SK-N-SH treated with all-trans-retinoic acid at 6 μM for 48 hours (cell line): ENCODE data around the gene SLC34A3.

Experiments
- ARNTL ChIP-seq: fragments of 450-650 bp; formaldehyde crosslinking; IDR thresholded peaks from 2 replicates; pipeline ENCODE4 v1.5.0; 2020; ENCODE audit warnings: low read depth, mild to moderate bottlenecking, moderate library complexity, borderline replicate concordance
- BACH2 ChIP-seq: fragments of 250-450 bp; sonication (Bioruptor Pico); IDR thresholded peaks from 2 replicates; pipeline ENCODE4 v1.9.0; 2021; ENCODE audit warnings: mild to moderate bottlenecking, borderline replicate concordance
- CSDC2 ChIP-seq: fragments of 250-450 bp; sonication (Bioruptor Pico); IDR thresholded peaks from 2 replicates; pipeline ENCODE4 v1.5.0; 2020; ENCODE audit warnings: mild to moderate bottlenecking, moderate library complexity
- ESRRG ChIP-seq: fragments of 250-450 bp; sonication (Bioruptor Pico); IDR thresholded peaks from 2 replicates; pipeline ENCODE4 v1.6.1; 2021; ENCODE audit warnings: mild to moderate bottlenecking
- ISL1 ChIP-seq: fragments of 250-450 bp; sonication (Bioruptor Pico); IDR thresholded peaks from 2 replicates; pipeline ENCODE4 v2.1.2; 2022; ENCODE audit warnings: mild to moderate bottlenecking, moderate library complexity
- PPARA ChIP-seq: fragments of 250-450 bp; sonication (Bioruptor Pico); IDR thresholded peaks from 2 replicates; pipeline ENCODE4 v1.5.0; 2020; ENCODE audit warnings: mild to moderate bottlenecking, borderline replicate concordance
- RARB ChIP-seq: fragments of 250-450 bp; sonication (Bioruptor Pico); IDR thresholded peaks from 2 replicates; pipeline ENCODE4 v1.8.0; 2021; ENCODE audit warnings: mild to moderate bottlenecking, moderate library complexity
- ZFP3 ChIP-seq: fragments of 250-450 bp; sonication (Bioruptor Pico); IDR thresholded peaks from 2 replicates; pipeline ENCODE4 v1.5.0; 2020; ENCODE audit warnings: mild to moderate bottlenecking, moderate library complexity
- ZFP30 ChIP-seq: fragments of 450-650 bp; formaldehyde crosslinking; IDR thresholded peaks from 2 replicates; pipeline ENCODE4 v1.5.0; 2022; ENCODE audit warnings: mild to moderate bottlenecking, moderate library complexity
- ZNF565 ChIP-seq: fragments of 450-650 bp; formaldehyde crosslinking; conservative IDR thresholded peaks from 2 replicates; pipeline ENCODE4 v1.5.0; 2020; ENCODE audit warnings: low read depth, mild to moderate bottlenecking, moderate library complexity
- ZNF70 ChIP-seq: fragments of 450-650 bp; formaldehyde crosslinking; IDR thresholded peaks from 2 replicates; pipeline ENCODE4 v1.5.0; 2020; ENCODE audit warnings: mild to moderate bottlenecking, moderate library complexity
- TF ChIP-seq, protein P1 (sequence below): fragments of 250-450 bp; sonication (Bioruptor Pico); IDR thresholded peaks from 2 replicates; pipeline ENCODE4 v1.8.0; 2020; ENCODE audit warnings: mild to moderate bottlenecking, moderate library complexity, borderline replicate concordance
- TF ChIP-seq, protein P2 (sequence below): fragments of 250-450 bp; sonication (Bioruptor Pico); IDR thresholded peaks from 2 replicates; pipeline ENCODE4 v1.5.1; 2020; ENCODE audit warnings: low read depth, mild to moderate bottlenecking, moderate library complexity
- TF ChIP-seq, protein P3 (sequence below): fragments of 250-450 bp; sonication (Bioruptor Pico); IDR thresholded peaks from 2 replicates; pipeline ENCODE4 v1.5.0; 2020; ENCODE audit warnings: mild to moderate bottlenecking, moderate library complexity

DNA sequence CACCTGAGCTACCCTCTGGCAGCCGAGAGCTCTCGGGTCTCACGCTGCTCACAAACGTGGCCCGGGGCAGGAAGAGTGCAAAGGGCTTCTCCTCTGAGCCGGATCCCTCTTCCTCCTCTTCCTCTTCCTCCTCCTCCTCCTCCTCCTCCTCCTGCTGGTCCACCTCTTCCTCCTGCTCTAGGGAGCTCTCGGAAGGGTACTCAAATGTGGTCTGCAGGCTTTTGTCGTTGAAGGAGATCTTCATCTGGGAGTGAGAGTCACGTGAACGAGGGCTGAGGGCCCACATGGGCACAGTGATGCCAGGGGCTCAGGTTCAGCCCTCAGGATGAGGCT, 38.3 kb upstream of the SLC34A3 start:
- TF ChIP-seq ISL1 (CRISPR knock-in tag) (no peak), ZNF565 (CRISPR knock-in tag) (no peak), ZFP30 (no peak), ARNTL (CRISPR knock-in tag) (no peak), ZFP3 (CRISPR knock-in tag) (no peak), CSDC2 (CRISPR knock-in tag) (no peak), BACH2 (CRISPR knock-in tag) (no peak), ZNF70 (CRISPR knock-in tag) (no peak), ESRRG (CRISPR knock-in tag) (no peak), PPARA (CRISPR knock-in tag) (no peak), RARB (no peak)
- TF ChIP-seq, protein P1, sequence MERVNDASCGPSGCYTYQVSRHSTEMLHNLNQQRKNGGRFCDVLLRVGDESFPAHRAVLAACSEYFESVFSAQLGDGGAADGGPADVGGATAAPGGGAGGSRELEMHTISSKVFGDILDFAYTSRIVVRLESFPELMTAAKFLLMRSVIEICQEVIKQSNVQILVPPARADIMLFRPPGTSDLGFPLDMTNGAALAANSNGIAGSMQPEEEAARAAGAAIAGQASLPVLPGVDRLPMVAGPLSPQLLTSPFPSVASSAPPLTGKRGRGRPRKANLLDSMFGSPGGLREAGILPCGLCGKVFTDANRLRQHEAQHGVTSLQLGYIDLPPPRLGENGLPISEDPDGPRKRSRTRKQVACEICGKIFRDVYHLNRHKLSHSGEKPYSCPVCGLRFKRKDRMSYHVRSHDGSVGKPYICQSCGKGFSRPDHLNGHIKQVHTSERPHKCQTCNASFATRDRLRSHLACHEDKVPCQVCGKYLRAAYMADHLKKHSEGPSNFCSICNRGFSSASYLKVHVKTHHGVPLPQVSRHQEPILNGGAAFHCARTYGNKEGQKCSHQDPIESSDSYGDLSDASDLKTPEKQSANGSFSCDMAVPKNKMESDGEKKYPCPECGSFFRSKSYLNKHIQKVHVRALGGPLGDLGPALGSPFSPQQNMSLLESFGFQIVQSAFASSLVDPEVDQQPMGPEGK (CRISPR knock-in tag): no peak
- TF ChIP-seq, protein P2, sequence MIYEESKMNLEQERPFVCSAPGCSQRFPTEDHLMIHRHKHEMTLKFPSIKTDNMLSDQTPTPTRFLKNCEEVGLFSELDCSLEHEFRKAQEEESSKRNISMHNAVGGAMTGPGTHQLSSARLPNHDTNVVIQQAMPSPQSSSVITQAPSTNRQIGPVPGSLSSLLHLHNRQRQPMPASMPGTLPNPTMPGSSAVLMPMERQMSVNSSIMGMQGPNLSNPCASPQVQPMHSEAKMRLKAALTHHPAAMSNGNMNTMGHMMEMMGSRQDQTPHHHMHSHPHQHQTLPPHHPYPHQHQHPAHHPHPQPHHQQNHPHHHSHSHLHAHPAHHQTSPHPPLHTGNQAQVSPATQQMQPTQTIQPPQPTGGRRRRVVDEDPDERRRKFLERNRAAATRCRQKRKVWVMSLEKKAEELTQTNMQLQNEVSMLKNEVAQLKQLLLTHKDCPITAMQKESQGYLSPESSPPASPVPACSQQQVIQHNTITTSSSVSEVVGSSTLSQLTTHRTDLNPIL (CRISPR knock-in tag): no peak
- TF ChIP-seq, protein P3, sequence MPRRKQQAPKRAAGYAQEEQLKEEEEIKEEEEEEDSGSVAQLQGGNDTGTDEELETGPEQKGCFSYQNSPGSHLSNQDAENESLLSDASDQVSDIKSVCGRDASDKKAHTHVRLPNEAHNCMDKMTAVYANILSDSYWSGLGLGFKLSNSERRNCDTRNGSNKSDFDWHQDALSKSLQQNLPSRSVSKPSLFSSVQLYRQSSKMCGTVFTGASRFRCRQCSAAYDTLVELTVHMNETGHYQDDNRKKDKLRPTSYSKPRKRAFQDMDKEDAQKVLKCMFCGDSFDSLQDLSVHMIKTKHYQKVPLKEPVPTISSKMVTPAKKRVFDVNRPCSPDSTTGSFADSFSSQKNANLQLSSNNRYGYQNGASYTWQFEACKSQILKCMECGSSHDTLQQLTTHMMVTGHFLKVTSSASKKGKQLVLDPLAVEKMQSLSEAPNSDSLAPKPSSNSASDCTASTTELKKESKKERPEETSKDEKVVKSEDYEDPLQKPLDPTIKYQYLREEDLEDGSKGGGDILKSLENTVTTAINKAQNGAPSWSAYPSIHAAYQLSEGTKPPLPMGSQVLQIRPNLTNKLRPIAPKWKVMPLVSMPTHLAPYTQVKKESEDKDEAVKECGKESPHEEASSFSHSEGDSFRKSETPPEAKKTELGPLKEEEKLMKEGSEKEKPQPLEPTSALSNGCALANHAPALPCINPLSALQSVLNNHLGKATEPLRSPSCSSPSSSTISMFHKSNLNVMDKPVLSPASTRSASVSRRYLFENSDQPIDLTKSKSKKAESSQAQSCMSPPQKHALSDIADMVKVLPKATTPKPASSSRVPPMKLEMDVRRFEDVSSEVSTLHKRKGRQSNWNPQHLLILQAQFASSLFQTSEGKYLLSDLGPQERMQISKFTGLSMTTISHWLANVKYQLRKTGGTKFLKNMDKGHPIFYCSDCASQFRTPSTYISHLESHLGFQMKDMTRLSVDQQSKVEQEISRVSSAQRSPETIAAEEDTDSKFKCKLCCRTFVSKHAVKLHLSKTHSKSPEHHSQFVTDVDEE (CRISPR knock-in tag): no peak
